Left cardiac atrium (tissue), 4 donors: Measurements from ENCODE around the gene PARP12. TPM values are rescaled to one million over a fixed set of nuclear protein-coding genes. Genes with fewer than 3 reads are reported as not detected.

Experiments used
- ATAC-seq, 2 donors: fragments of 200-7000 bp; cut with Tn5 transposase; one replicate each; pipeline ENCODE4 v1.9.1; 2020; ENCODE audit warnings: mild to moderate bottlenecking in 2 of 2, moderate library complexity in 2 of 2
- DNase-seq: peaks from one replicate; pipeline ENCODE4 v3.0.0-alpha.2; 2020
- intact Hi-C, 2 donors: fragments of 100-400 bp; cut with DNase I; formaldehyde crosslinking; loops; one replicate each; pipeline versions ENCODE4 v1.14.1 to v1.15.1; 2022 to 2023
- total RNA-seq, 2 donors: library from RNA; stranded (reverse); fragmentation: NEBNext Ultra II Directional; extraction: Animal tissue kit (Norgen Biotek cat#: 25700); gene quantifications; one replicate each; pipeline ENCODE4 v1.2.1, GENCODE V29; 2021
- donor health status: DM: no; HTN: yes; CAD: no.
- donor health status: DM: no; HTN: yes; CAD: no; lungs with severe emphysema.
- donor health status: DM: yes; HTN: yes; CAD: no.
- donor health status: Dilated cardiomyopathy.

PARP12 gene
- total RNA-seq, 2 donors from 2014 or later, result 15.1 to 25.5 TPM

- ATAC-seq (no peak), DNase-seq (no peak)
- intact Hi-C loops, result no loop called here
Observed at GRCh38 chr7:139984642-139985539, 77.9 kb downstream of the PARP12 start.

GRCh38 chr7:139982927-139983920, 79.5 kb downstream of the PARP12 start:
- DNase-seq (no peak), ATAC-seq (no peak)
- intact Hi-C loops, result no loop called here

- intact Hi-C loops, result no loop called here
- ATAC-seq (no peak), DNase-seq (no peak)
Observed at GRCh38 chr7:139981511-139981895, 81.2 kb downstream of the PARP12 start.

GRCh38 chr7:139976838-139977656, 85.7 kb downstream of the PARP12 start:
- intact Hi-C loops, result no loop called here
- ATAC-seq, result no peak
- no peak for DNase-seq

- DNase-seq (no peak), ATAC-seq (no peak)
- intact Hi-C loops, result no loop called here
Observed at GRCh38 chr7:139976055-139976837, 86.5 kb downstream of the PARP12 start.

- DNase-seq, result no peak
- no peak for ATAC-seq
- intact Hi-C loops, result no loop called here
Observed at GRCh38 chr7:139974179-139974811, 88.5 kb downstream of the PARP12 start.

Other genes starting within 250 kb of the PARP12 start
- gene TBXAS1, start 233.7 kb downstream of the PARP12 start, total RNA-seq, result 10 to 100 TPM in 1 of 2 donors, 1 to 10 TPM in 1; 10.0 to 11.3 TPM
- gene KDM7A, start 114.0 kb upstream of the PARP12 start, total RNA-seq, result 10 to 100 TPM in 1 of 2 donors, 1 to 10 TPM in 1; 9.0 to 12.7 TPM